OCI-LY1 (cell line): ENCODE data around the gene IRAK1BP1.

Experiments
- H2AFZ ChIP-seq: fragments of 200-600 bp; sonication (generic), shearing (Covaris generic); 2 replicates; pipeline ENCODE4 v1.6.0; 2014; ENCODE audit warnings: antibody characterized with exemption, mild to moderate bottlenecking, low read length
- H3F3A ChIP-seq: fragments of 200-600 bp; sonication (generic), shearing (Covaris generic); 2 replicates; pipeline ENCODE4 v1.6.0; 2014; ENCODE audit warnings: mild to moderate bottlenecking, antibody characterized with exemption, low read length, moderate library complexity; ENCODE audit not compliant: insufficient read depth
- H3K27ac ChIP-seq: fragments of 200-600 bp; sonication (generic); 2 replicates; pipeline ENCODE4 v1.5.1; 2014; ENCODE audit warnings: low read length, mixed run types, mild to moderate bottlenecking, low read depth; ENCODE audit not compliant: poor library complexity, severe bottlenecking
- H3K27me3 ChIP-seq: fragments of 200-600 bp; sonication (generic); 2 replicates; pipeline ENCODE4 v1.6.0; 2014; ENCODE audit warnings: antibody characterized with exemption, mild to moderate bottlenecking, low read length, moderate library complexity; ENCODE audit not compliant: insufficient read depth
- H3K36me3 ChIP-seq: fragments of 200-600 bp; sonication (generic); 2 replicates; pipeline ENCODE4 v1.6.1; 2014; ENCODE audit warnings: mild to moderate bottlenecking, antibody characterized with exemption, low read length, moderate library complexity, mixed read lengths; ENCODE audit not compliant: insufficient read depth
- H3K4me1 ChIP-seq: fragments of 200-600 bp; sonication (generic); 2 replicates; pipeline ENCODE4 v1.5.1; 2014; ENCODE audit warnings: mild to moderate bottlenecking, low read length, moderate library complexity; ENCODE audit not compliant: insufficient read depth, severe bottlenecking
- H3K4me2 ChIP-seq: fragments of 200-600 bp; sonication (generic), shearing (Covaris generic); 2 replicates; pipeline ENCODE4 v1.6.1; 2014; ENCODE audit warnings: low read length
- H3K4me3 ChIP-seq: fragments of 200-600 bp; sonication (generic); 2 replicates; pipeline ENCODE4 v1.5.1; 2014; ENCODE audit warnings: low read length, low read depth, mild to moderate bottlenecking, mixed read lengths; ENCODE audit not compliant: poor library complexity, severe bottlenecking
- H3K79me2 ChIP-seq: fragments of 200-600 bp; shearing (Covaris generic); 2 replicates; pipeline ENCODE4 v1.6.1; 2016; ENCODE audit warnings: mixed run types, low read length, mixed read lengths; ENCODE audit not compliant: insufficient read depth
- H3K9ac ChIP-seq: fragments of 200-600 bp; sonication (generic), shearing (Covaris generic); 2 replicates; pipeline ENCODE4 v1.6.1; 2014; ENCODE audit warnings: mild to moderate bottlenecking, low read length, mixed read lengths
- H3K9me2 ChIP-seq: fragments of 200-600 bp; sonication (generic), shearing (Covaris generic); 2 replicates; pipeline ENCODE4 v1.6.1; 2014; ENCODE audit warnings: low read depth, mild to moderate bottlenecking, low read length, mixed read lengths
- H3K9me3 ChIP-seq: fragments of 200-600 bp; shearing (Covaris generic); 2 replicates; pipeline ENCODE4 v1.6.1; 2014; ENCODE audit warnings: low read length, mixed read lengths
- H4K20me1 ChIP-seq: fragments of 200-600 bp; sonication (generic), shearing (Covaris generic); 2 replicates; pipeline ENCODE4 v1.6.0; 2016; ENCODE audit warnings: mild to moderate bottlenecking, low read length; ENCODE audit not compliant: insufficient read depth
- CTCF ChIP-seq: fragments of 200-600 bp; sonication (generic), shearing (Covaris generic); IDR thresholded peaks from 2 replicates; pipeline ENCODE4 v1.5.1; 2017; ENCODE audit warnings: mild to moderate bottlenecking, antibody characterized with exemption, low read length, moderate library complexity, mixed read lengths
- EZH2 ChIP-seq: fragments of 200-600 bp; sonication (generic), shearing (Covaris generic); IDR thresholded peaks from 2 replicates; pipeline ENCODE4 v1.8.0; 2017; ENCODE audit warnings: borderline replicate concordance, mixed run types, mild to moderate bottlenecking, antibody characterized with exemption, low read length, moderate library complexity, mixed read lengths

IRAK1BP1 gene

GRCh38 chr6:78925317-78925716, 58.0 kb downstream of the IRAK1BP1 start:
- Histone ChIP-seq H3K4me2 (no peak overlapping the region), H3K9ac (no peak overlapping the region), H3K9me2 (no peaks in the 10 kb centered on the region), H3K4me1 (no peaks in the 10 kb centered on the region), H3K27ac (no peak overlapping the region), H3K27me3 (no peaks in the 10 kb centered on the region), H3K9me3 (peaks cover 6% of the 10 kb centered on the region; the same call in 1 of the 2 replicates), H3K79me2 (no peaks in the 10 kb centered on the region), H3K4me3 (no peak overlapping the region), H2AFZ (no peak overlapping the region), H4K20me1 (no peaks in the 10 kb centered on the region), H3K36me3 (no peaks in the 10 kb centered on the region; the same call in 1 of the 2 replicates), H3F3A (no peaks in the 10 kb centered on the region)
- TF ChIP-seq CTCF: no peak
- no peak for TF ChIP-seq EZH2

- Histone ChIP-seq H4K20me1 (no peaks in the 10 kb centered on the region), H2AFZ (no peak overlapping the region), H3K4me1 (no peaks in the 10 kb centered on the region), H3K9me3 (no peaks in the 10 kb centered on the region), H3K4me3 (no peak overlapping the region), H3K36me3 (peaks cover 22% of the 10 kb centered on the region), H3K4me2 (no peak overlapping the region), H3K79me2 (no peaks in the 10 kb centered on the region), H3K27me3 (no peaks in the 10 kb centered on the region), H3K9ac (no peak overlapping the region), H3K9me2 (no peaks in the 10 kb centered on the region), H3K27ac (no peak overlapping the region), H3F3A (no peaks in the 10 kb centered on the region)
- no peak for TF ChIP-seq CTCF
These were observed 68.2 kb downstream of the IRAK1BP1 start for GRCh38 chr6:78935553-78935952.

- no peak for TF ChIP-seq CTCF
- Histone ChIP-seq H3K4me1 (no peaks in the 10 kb centered on the region), H3K79me2 (no peaks in the 10 kb centered on the region), H3K4me3 (no peak overlapping the region), H3K9me3 (no peaks in the 10 kb centered on the region), H3K9me2 (no peaks in the 10 kb centered on the region), H3K9ac (no peak overlapping the region), H2AFZ (no peak overlapping the region), H4K20me1 (no peaks in the 10 kb centered on the region), H3K4me2 (no peak overlapping the region), H3F3A (no peaks in the 10 kb centered on the region), H3K27ac (no peak overlapping the region), H3K27me3 (no peaks in the 10 kb centered on the region), H3K36me3 (peaks cover 32% of the 10 kb centered on the region)
These were observed 69.2 kb downstream of the IRAK1BP1 start for GRCh38 chr6:78936515-78936914.
